Measurements from ENCODE around the gene PPP1R14B. TPM values are rescaled to one million over a fixed set of nuclear protein-coding genes. Genes with fewer than 3 reads are reported as not detected.
A peak's percentile ranks its signal among the peaks of the same experiment; 100 is the strongest.

The PPP1R14B gene, protein sequence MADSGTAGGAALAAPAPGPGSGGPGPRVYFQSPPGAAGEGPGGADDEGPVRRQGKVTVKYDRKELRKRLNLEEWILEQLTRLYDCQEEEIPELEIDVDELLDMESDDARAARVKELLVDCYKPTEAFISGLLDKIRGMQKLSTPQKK
- total RNA-seq = 100 to 1,000 TPM in 1 of 2 donors, 10 to 100 TPM in 1; 96.2 to 147 TPM
- long read RNA-seq, transcript PPP1R14B-201 (4 exons, 982 nt) = major isoform, 50 of 56 reads
- long read RNA-seq, partial matches to known transcripts = 1 of 56 reads
- long read RNA-seq, other reads (novel, unspliced or antisense) = 2 of 56 reads

- peak; percentile 60 for ATAC-seq
- DNase-seq = peak; percentile 90 to 94
- intact Hi-C loops (cut with DNase I, micrococcal nuclease) = no loop called here
Measured at GRCh38 chr11:64246871-64247728, at the start of gene PPP1R14B. Gene PPP1R14B (minus strand): TSS chr11:64246943. CDS start chr11:64246673, 270 bp downstream.

DNA sequence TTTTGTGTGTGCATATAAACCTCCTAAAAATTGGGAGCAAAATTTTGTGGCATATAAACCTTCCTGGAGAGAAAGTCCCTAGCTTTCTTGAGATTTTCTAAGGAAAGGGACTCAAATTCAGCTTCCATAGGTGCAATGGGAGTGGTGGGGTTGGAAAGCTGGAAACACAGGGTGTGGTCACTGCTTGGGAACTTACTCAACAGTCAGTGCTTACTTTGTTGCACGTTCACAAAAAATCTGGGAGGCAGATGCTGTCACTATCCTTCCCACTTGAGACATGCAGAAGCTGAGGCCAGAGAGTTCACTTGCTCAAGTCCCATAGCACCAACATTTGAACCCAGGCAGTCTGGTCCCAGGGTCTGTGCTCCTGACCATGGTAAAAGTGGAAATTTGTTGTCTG is 49.5 kb upstream of the PPP1R14B start:
- intact Hi-C loops (cut with DNase I, micrococcal nuclease) = no loop called here
- ATAC-seq (no peak), DNase-seq (no peak)

DNA sequence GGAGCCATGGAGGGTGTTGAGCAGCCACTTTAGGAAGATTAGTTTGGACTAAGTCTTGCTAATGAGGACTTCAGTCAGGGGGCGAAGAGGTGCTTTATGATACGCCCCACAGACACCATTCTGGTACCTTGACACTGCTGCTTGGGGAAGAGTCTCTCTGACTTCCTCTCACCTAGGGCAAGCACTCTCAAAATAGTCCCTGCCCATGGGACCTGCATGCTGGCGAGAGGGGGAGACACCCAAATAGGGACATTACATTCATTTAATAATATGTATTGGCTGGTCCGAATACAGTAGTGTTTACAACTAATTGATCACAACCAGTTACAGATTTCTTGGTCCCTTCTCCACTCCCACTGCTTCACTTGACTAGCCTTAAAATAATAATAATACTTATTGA is 49.0 kb upstream of the PPP1R14B start:
- intact Hi-C loops (cut with DNase I, micrococcal nuclease) = no loop called here
- ATAC-seq (no peak), DNase-seq (no peak)

- ATAC-seq (no peak), DNase-seq (no peak)
- intact Hi-C loops (cut with DNase I, micrococcal nuclease) = no loop called here
Measured at GRCh38 chr11:64294774-64295173, 48.0 kb upstream of the PPP1R14B start.

GRCh38 chr11:64292460-64293254 is 45.9 kb upstream of the PPP1R14B start:
- ATAC-seq = no peak
- intact Hi-C loops (cut with DNase I, micrococcal nuclease) = no loop called here

DNA sequence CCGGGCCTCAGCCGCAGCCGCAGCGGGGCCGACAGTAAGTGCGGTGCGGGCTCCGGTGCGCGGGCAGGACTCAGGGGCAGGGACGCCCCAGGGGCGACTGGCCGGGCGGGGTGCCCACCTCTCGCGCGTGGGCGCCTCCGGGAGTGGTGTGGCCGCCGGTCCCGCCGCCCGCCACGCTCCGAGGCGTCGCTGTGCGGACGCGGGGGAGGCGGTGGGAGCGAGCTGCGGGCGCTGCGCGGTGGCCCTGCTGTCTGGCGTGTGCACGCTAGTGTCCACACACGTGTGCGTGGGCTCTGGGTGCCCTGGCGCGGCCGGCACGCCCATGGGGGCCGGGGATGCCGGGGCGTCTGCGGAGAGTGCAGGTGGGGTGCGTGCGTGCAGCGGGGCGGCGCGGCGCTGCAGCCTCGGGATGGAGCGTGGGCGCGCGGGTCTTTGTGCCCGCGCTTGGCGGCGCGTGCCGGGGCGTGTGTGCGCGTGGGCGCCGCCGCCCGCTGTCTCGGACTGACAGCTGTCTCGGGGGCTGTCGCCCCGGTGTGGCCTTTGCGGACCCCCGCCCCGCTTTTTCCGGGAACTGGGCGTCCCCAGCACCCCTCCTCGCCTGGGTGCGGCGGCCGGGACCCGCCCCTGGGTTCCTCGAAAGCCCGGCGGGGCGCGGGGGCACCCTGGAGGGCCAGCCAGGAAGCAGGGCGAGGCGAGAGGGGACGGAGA is 45.2 kb upstream of the PPP1R14B start:
- DNase-seq = no peak
- peak; percentile 15 for ATAC-seq
- intact Hi-C loops (cut with DNase I, micrococcal nuclease) = no loop called here

More at GRCh38 chr11:64292460-64293254, 45.9 kb upstream of the PPP1R14B start:
- no peak for DNase-seq

- DNase-seq (no peak), ATAC-seq (no peak)
- intact Hi-C loops (cut with DNase I, micrococcal nuclease) = no loop called here
Measured at GRCh38 chr11:64291262-64291751, 44.6 kb upstream of the PPP1R14B start, which contains the start of gene KCNK4. Gene KCNK4 (plus strand): TSS chr11:64291302. CDS start chr11:64293019, 1,717 bp downstream.

- ATAC-seq = no peak
- intact Hi-C loops (cut with DNase I, micrococcal nuclease) = no loop called here
- no peak for DNase-seq
Measured at GRCh38 chr11:64290352-64291261, 43.9 kb upstream of the PPP1R14B start.

- ATAC-seq = no peak
- intact Hi-C loops (cut with DNase I, micrococcal nuclease) = loop anchor here in 1 of 2 donors (10.0 kb wide), 1 partner anchor 84 kb away; the partner anchor contains the start of gene FERMT3
- no peak for DNase-seq
Measured at GRCh38 chr11:64289002-64289564, 42.3 kb upstream of the PPP1R14B start.

DNA sequence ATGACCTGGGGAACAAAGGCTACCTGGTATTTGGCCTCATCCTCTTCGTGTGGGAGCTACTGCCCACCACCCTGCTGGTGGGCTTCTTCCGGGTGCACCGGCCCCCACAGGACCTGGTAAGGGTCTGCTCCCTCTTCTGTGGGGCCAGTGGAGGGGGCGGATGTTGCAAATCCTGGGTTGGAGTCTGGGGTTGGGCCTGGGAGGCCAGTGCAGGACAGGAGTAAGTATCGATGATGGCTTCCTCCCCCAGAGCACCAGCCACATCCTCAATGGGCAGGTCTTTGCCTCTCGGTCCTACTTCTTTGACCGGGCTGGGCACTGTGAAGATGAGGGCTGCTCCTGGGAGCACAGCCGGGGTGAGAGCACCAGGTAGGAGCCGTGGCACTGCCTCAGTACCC is 41.6 kb upstream of the PPP1R14B start:
- intact Hi-C loops (cut with DNase I, micrococcal nuclease) = loop anchor here in 1 of 2 donors (10.0 kb wide), 1 partner anchor 84 kb away; the partner anchor contains the start of gene FERMT3
- no peak for DNase-seq
- no peak for ATAC-seq

- peak in 1 of 2 donors; percentile 26 for DNase-seq
- no peak for ATAC-seq
Measured at GRCh38 chr11:64287676-64288352, 41.1 kb upstream of the PPP1R14B start.

DNA sequence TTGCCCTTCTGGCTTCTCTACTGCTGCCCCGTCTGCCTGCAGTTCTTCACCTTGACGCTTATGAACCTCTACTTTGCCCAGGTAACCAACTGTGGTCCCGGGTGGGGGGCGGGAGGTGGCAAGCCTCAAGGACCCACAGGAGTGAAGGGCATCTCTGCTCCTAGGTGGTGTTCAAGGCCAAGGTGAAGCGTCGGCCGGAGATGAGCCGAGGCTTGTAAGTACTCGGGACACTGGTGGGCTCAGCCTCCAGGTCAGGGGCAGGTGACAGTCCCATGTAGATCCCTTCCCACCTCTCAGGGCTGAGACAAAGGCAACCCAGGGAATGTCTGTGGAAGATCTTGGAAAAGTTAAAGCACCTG is 40.0 kb upstream of the PPP1R14B start:
- intact Hi-C loops (cut with DNase I, micrococcal nuclease) = loop anchor here in 1 of 2 donors (10.0 kb wide), 1 partner anchor 82 kb away; the partner anchor contains the start of gene FERMT3
- no peak for ATAC-seq
- no peak for DNase-seq

More at GRCh38 chr11:64287676-64288352, 41.1 kb upstream of the PPP1R14B start:
- intact Hi-C loops (cut with DNase I, micrococcal nuclease) = loop anchor here in 1 of 2 donors (10.0 kb wide), 1 partner anchor 83 kb away; the partner anchor contains the start of gene FERMT3

GRCh38 chr11:64285885-64286800 is 39.4 kb upstream of the PPP1R14B start:
- intact Hi-C loops (cut with DNase I, micrococcal nuclease) = loop anchor here in 1 of 2 donors (10.0 kb wide), 1 partner anchor 81 kb away; the partner anchor contains the start of gene FERMT3
- DNase-seq (peak in 1 of 2 donors; percentile 59), ATAC-seq (peak; percentile 26)

GRCh38 chr11:64284962-64285884 is 38.5 kb upstream of the PPP1R14B start, which contains the start of gene GPR137:
Gene GPR137 (plus strand): TSS chr11:64285848. CDS start chr11:64286525, 677 bp downstream.
- intact Hi-C loops (cut with DNase I, micrococcal nuclease) = loop anchor here in 1 of 2 donors (10.0 kb wide), 1 partner anchor 80 kb away; the partner anchor contains the start of gene FERMT3
- ATAC-seq (peak; percentile 68), DNase-seq (peak; percentile 86 to 90)
